ENCODE results near the gene PI4KA. TPM values are rescaled to one million over a fixed set of nuclear protein-coding genes. Genes with fewer than 3 reads are reported as not detected.

The PI4KA gene
- total RNA-seq, 1 experiment from 2014 or later = 65.8 TPM

- Histone ChIP-seq H3K79me2 (ENCODE audit: insufficient read depth, low read length) (peaks cover 2% of the 10 kb centered on the region; the same call in 1 of the 2 replicates), H3K23ac (ENCODE audit: insufficient read length, low read depth, low read length) (no peak overlapping the region), H3K18ac (ENCODE audit: insufficient read length, low read depth, low read length) (no peak overlapping the region), H3K27ac (ENCODE audit: insufficient read length, low read depth, low read length) (no peak overlapping the region), H3K4me2 (ENCODE audit: insufficient read depth, insufficient read length, low read length) (no peak overlapping the region), H4K5ac (ENCODE audit: insufficient read length, low read depth, low read length) (no peak overlapping the region), H3K4me1 (ENCODE audit: insufficient read depth, low read length) (peaks cover 4% of the 10 kb centered on the region; the same call in 1 of the 2 replicates), H3K9me3 (ENCODE audit: control insufficient read depth, low read depth, low read length) (no peaks in the 10 kb centered on the region), H4K91ac (ENCODE audit: insufficient read length, low read depth, low read length) (no peak overlapping the region), H2BK5ac (ENCODE audit: insufficient read length, low read length) (no peak overlapping the region), H3K56ac (ENCODE audit: insufficient read length, low read depth, low read length) (no peak overlapping the region), H2BK15ac (ENCODE audit: low read depth, low read length) (no peak overlapping the region), H3K23me2 (ENCODE audit: insufficient read length, low read depth, low read length, poor library complexity, severe bottlenecking) (no peaks in the 10 kb centered on the region), H4K8ac (replicated peaks; ENCODE audit: insufficient read length, low read depth, low read length) (no peak overlapping the region), H4K20me1 (ENCODE audit: control insufficient read depth, insufficient read depth, insufficient read length) (no peaks in the 10 kb centered on the region), H2BK120ac (ENCODE audit: low read depth, low read length, poor library complexity, severe bottlenecking) (no peak overlapping the region), H2AK5ac (ENCODE audit: insufficient read length, low read length) (no peak overlapping the region), H3K14ac (ENCODE audit: insufficient read depth, low read length) (no peak overlapping the region), H2BK12ac (ENCODE audit: insufficient read length, low read depth, low read length) (no peak overlapping the region), H3K27me3 (ENCODE audit: insufficient read depth, low read length) (no peaks in the 10 kb centered on the region), H3K79me1 (ENCODE audit: insufficient read depth, low read depth, low read length, poor library complexity, severe bottlenecking) (no peaks in the 10 kb centered on the region), H2AFZ (ENCODE audit: low read length) (no peak overlapping the region), H3T11ph (ENCODE audit: low read length) (no peak overlapping the region), H3K9ac (ENCODE audit: extremely low read depth, insufficient read length, low read length) (no peak overlapping the region), H3K4ac (ENCODE audit: low read depth, low read length) (no peak overlapping the region), H2BK20ac (ENCODE audit: low read depth, low read length, poor library complexity, severe bottlenecking) (no peak overlapping the region)
- Mint-ChIP-seq H3K27me3 (ENCODE audit: low read depth) (no peaks in the 10 kb centered on the region), H3K9me3 (no peaks in the 10 kb centered on the region), H3K4me1 (peaks cover 33 to 36% of the 10 kb centered on the region in 2 experiments), H3K4me3 (no peak overlapping the region), H3K27ac (no peak overlapping the region), H3K36me3 (ENCODE audit: insufficient read depth in 1 of 3, low read depth in 3 of 3) (no peaks in the 10 kb centered on the region)
- no peak for DNase-seq
- TF ChIP-seq, protein P1, sequence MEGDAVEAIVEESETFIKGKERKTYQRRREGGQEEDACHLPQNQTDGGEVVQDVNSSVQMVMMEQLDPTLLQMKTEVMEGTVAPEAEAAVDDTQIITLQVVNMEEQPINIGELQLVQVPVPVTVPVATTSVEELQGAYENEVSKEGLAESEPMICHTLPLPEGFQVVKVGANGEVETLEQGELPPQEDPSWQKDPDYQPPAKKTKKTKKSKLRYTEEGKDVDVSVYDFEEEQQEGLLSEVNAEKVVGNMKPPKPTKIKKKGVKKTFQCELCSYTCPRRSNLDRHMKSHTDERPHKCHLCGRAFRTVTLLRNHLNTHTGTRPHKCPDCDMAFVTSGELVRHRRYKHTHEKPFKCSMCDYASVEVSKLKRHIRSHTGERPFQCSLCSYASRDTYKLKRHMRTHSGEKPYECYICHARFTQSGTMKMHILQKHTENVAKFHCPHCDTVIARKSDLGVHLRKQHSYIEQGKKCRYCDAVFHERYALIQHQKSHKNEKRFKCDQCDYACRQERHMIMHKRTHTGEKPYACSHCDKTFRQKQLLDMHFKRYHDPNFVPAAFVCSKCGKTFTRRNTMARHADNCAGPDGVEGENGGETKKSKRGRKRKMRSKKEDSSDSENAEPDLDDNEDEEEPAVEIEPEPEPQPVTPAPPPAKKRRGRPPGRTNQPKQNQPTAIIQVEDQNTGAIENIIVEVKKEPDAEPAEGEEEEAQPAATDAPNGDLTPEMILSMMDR (conservative IDR thresholded peaks at IDR 0.05) = no peak
- WGBS (ENCODE audit: extremely low coverage, insufficient read length, low lambda C conversion rate) = no CpG with 5 or more reads among the region's 2 CpGs
Measured at GRCh38 chr22:20843501-20843900, 15.1 kb downstream of the PI4KA start.
